Left forelimb (tissue), 1 donor: ENCODE results near the gene JDP2.

Experiments
- DNase-seq: peaks from one replicate; pipeline ENCODE4 v3.0.0-alpha.2; 2018; ENCODE audit warnings: low spot score

Gene JDP2

GRCh38 chr14:75409316-75410205 lies 18.3 kb upstream of the JDP2 start:
- no peak for DNase-seq

GRCh38 chr14:75411214-75411540 lies 16.6 kb upstream of the JDP2 start:
- DNase-seq = no peak

GRCh38 chr14:75413013-75413412 lies 14.8 kb upstream of the JDP2 start:
- no peak for DNase-seq

- no peak for DNase-seq
These were observed 10.1 kb upstream of the JDP2 start for GRCh38 chr14:75417674-75418073.

- DNase-seq = no peak
These were observed 8.7 kb upstream of the JDP2 start for GRCh38 chr14:75418850-75419768.

- no peak for DNase-seq
These were observed 5.7 kb upstream of the JDP2 start for GRCh38 chr14:75422169-75422568.

- no peak for DNase-seq
These were observed 3.3 kb upstream of the JDP2 start for GRCh38 chr14:75424496-75424895.

- DNase-seq = no peak
These were observed 2.4 kb upstream of the JDP2 start for GRCh38 chr14:75425446-75425845.

- no peak for DNase-seq
These were observed 1.3 kb upstream of the JDP2 start for GRCh38 chr14:75426332-75427125.

- DNase-seq = no peak
These were observed 718 bp upstream of the JDP2 start for GRCh38 chr14:75427126-75427481.

- DNase-seq = no peak
These were observed 645 bp downstream of the JDP2 start for GRCh38 chr14:75428230-75429104.

- DNase-seq = no peak
These were observed 1.7 kb downstream of the JDP2 start for GRCh38 chr14:75429562-75429961.

- DNase-seq = no peak
These were observed 2.3 kb downstream of the JDP2 start for GRCh38 chr14:75430116-75430515.

GRCh38 chr14:75430526-75430925 lies 2.7 kb downstream of the JDP2 start:
- peak; percentile 80 for DNase-seq

GRCh38 chr14:75430976-75431375 lies 3.2 kb downstream of the JDP2 start:
- DNase-seq = no peak

- no peak for DNase-seq
These were observed 4.0 kb downstream of the JDP2 start for GRCh38 chr14:75431827-75432226.

- DNase-seq = no peak
These were observed 4.6 kb downstream of the JDP2 start for GRCh38 chr14:75432411-75432810.

GRCh38 chr14:75433631-75434071 lies 5.8 kb downstream of the JDP2 start:
- no peak for DNase-seq

- no peak for DNase-seq
These were observed 6.5 kb downstream of the JDP2 start for GRCh38 chr14:75434138-75434889.

GRCh38 chr14:75434890-75435248 lies 7.0 kb downstream of the JDP2 start:
- no peak for DNase-seq

GRCh38 chr14:75435473-75435872 lies 7.7 kb downstream of the JDP2 start:
- DNase-seq = no peak
